Heart right ventricle (tissue), 16 donors: ENCODE data around the gene PDYN. TPM values are rescaled to one million over a fixed set of nuclear protein-coding genes. Genes with fewer than 3 reads are reported as not detected.

ENCODE experiments used
- ATAC-seq, 8 donors: fragments of 200-7000 bp; cut with Tn5 transposase; one replicate each; pipeline ENCODE4 v1.9.1; 2020; ENCODE audit warnings: mild to moderate bottlenecking in 8 of 8, moderate library complexity in 8 of 8, moderate number of reproducible peaks in 1 of 8
- DNase-seq, 2 donors: peaks; one replicate each; pipeline ENCODE4 v3.0.0-alpha.2; 2020
- H3K27ac ChIP-seq, 10 donors: fragments of 200-600 bp; sonication (generic) in 2 of 10; one replicate each; pipeline versions ENCODE4 v1.5.0 to v1.8.0; 2020 to 2022; ENCODE audit warnings: mild to moderate bottlenecking in 3 of 10
- H3K27me3 ChIP-seq, 7 donors: fragments of 200-600 bp; one replicate each; pipeline ENCODE4 v1.8.0; 2021 to 2022; ENCODE audit warnings: mild to moderate bottlenecking in 2 of 7
- H3K36me3 ChIP-seq, 9 donors: fragments of 200-600 bp; sonication (generic) in 1 of 9; one replicate each; pipeline versions ENCODE4 v1.5.0 to v1.8.0; 2020 to 2022; ENCODE audit warnings: mild to moderate bottlenecking in 2 of 9
- H3K4me1 ChIP-seq, 9 donors: fragments of 200-600 bp; sonication (generic) in 1 of 9; one replicate each; pipeline versions ENCODE4 v1.5.0 to v1.8.0; 2020 to 2022; ENCODE audit warnings: mild to moderate bottlenecking in 4 of 9
- H3K4me3 ChIP-seq, 10 donors: fragments of 200-600 bp; sonication (generic) in 2 of 10; one replicate each; pipeline versions ENCODE4 v1.5.0 to v1.8.0; 2020 to 2022; ENCODE audit warnings: mild to moderate bottlenecking in 7 of 10, moderate library complexity in 2 of 10
- H3K9me3 ChIP-seq, 11 donors: fragments of 200-600 bp in 10 of 11; sonication (generic) in 2 of 11; one replicate each; pipeline versions ENCODE4 v1.5.0 to v1.8.0; 2013 to 2022; ENCODE audit warnings: mild to moderate bottlenecking in 2 of 11, control low read depth in 1 of 11, moderate library complexity in 1 of 11
- CTCF ChIP-seq, 9 donors: fragments of 200-600 bp; sonication (generic) in 2 of 9; IDR thresholded peaks; one replicate each; pipeline versions ENCODE4 v1.5.0 to v1.8.0; 2021 to 2022; ENCODE audit warnings: antibody characterized with exemption in 9 of 9, mild to moderate bottlenecking in 5 of 9, moderate library complexity in 1 of 9
- WGBS, 2 donors: extraction: QIAGEN DNeasy Blood & Tissue Kit; methylation state at CpG; one replicate each; pipeline ENCODE4 v1.1.7; 2013; ENCODE audit warnings: inconsistent platforms in 1 of 2; 5-methylcytosine and 5-hydroxymethylcytosine counted together
- intact Hi-C, 10 donors: fragments of 100-400 bp; cut with DNase I; formaldehyde crosslinking; loops; one replicate each; pipeline versions ENCODE4 v1.11.1 to v1.14.2; 2022
- polyA plus RNA-seq, 2 donors: library from polyadenylated mRNA; stranded (reverse); fragments of 200-250 nt; gene quantifications; one replicate each; pipeline ENCODE4 v1.2.3, GENCODE V29; 2013
- total RNA-seq, 10 donors: library from RNA; stranded (reverse); fragmentation: NEBNext Ultra II Directional in 3 of 10; extraction: Animal tissue kit (Norgen Biotek cat#: 25700) in 3 of 10; gene quantifications; one replicate each; pipeline versions ENCODE4 v1.2.1 to v1.2.4, GENCODE V29; 2021 to 2023
- donor health status: Arrhythmogenic right ventricular cardiomyopathy.
- donor health status: ischemic (EF 13 %, LVEDD 7.1; RV severe dilation, severe dysfunction).
- donor health status: healthy with polysubstance abuse.
- donor health status: DM: no; HTN: yes; CAD: no.
- donor health status: DM: no; HTN: no; CAD: no.
- donor health status: ischemic (EF 25% LVEDD 6.9; RV normal size, moderate dysfunction).
- donor health status: ischemic (EF 25% LVEDD 5.7; RV mildly dilated, moderate dysfunction).
- donor health status: healthy.
- donor health status: DM: yes; HTN: yes; CAD: no.
- donor health status: Ischemic cardiomyopathy.
- donor health status: ischemic (EF 35%, LVEDD 5.7; RV mildly dilated, moderate dysfunction).
- donor health status: nonischemic (EF 11% LVEDD 7.7; RV severe dilation, severe dysfunction).
- donor health status: DM: yes; HTN: yes; CAD: no.
- donor health status: PGD.
- donor health status: ischemic (EF 29% LVEDD 5.4; RV normal size, mild dysfunction).
- donor health status: nonischemic (EF 23%, LVEDD 6.1; RV moderate dilation, normal function).

Gene PDYN
- total and polyA plus RNA-seq, 12 donors, result not detected

GRCh38 chr20:2032168-2032567 lies 38.3 kb upstream of the PDYN start:
- Histone ChIP-seq H3K4me3 (no peak overlapping the region), H3K27ac (no peak overlapping the region), H3K36me3 (no peaks in the 10 kb centered on the region), H3K27me3 (peaks cover 0 to 47% (median 31%) of the 10 kb centered on the region in 7 donors), H3K4me1 (no peaks in the 10 kb centered on the region), H3K9me3 (peaks cover 0 to 3% (median 0%) of the 10 kb centered on the region in 11 donors)
- TF ChIP-seq CTCF (IDR thresholded peaks at IDR 0.05), result no peak
- ATAC-seq, result no peak
- 22 to 23% methylated on average over 5 of the region's 5 CpGs for WGBS, 2 donors
- intact Hi-C loops, result loop anchor here in 1 of 10 donors (10.0 kb wide), 1 partner anchor 63 kb away; no protein-coding TSS in a partner anchor
- no peak for DNase-seq

GRCh38 chr20:2026514-2026913 lies 32.7 kb upstream of the PDYN start:
- ATAC-seq, result no peak
- intact Hi-C loops, result no loop called here
- H3K27me3 ChIP-seq, result peaks cover 0 to 49% (median 30%) of the 10 kb centered on the region in 7 donors

GRCh38 chr20:2026004-2026403 lies 32.1 kb upstream of the PDYN start:
- Histone ChIP-seq H3K4me1 (no peaks in the 10 kb centered on the region), H3K27ac (no peak overlapping the region), H3K4me3 (no peak overlapping the region), H3K9me3 (peaks cover 0 to 13% (median 0%) of the 10 kb centered on the region in 11 donors), H3K27me3 (peaks cover 0 to 43% (median 25%) of the 10 kb centered on the region in 7 donors), H3K36me3 (no peaks in the 10 kb centered on the region)
- 66 to 73% methylated on average over 9 of the region's 9 CpGs for WGBS, 2 donors
- no peak for TF ChIP-seq CTCF (IDR thresholded peaks at IDR 0.05)
- ATAC-seq, result no peak
- no peak for DNase-seq
- intact Hi-C loops, result no loop called here

More at GRCh38 chr20:2026514-2026913, 32.7 kb upstream of the PDYN start:
- H3K4me1 ChIP-seq, result no peaks in the 10 kb centered on the region
- WGBS, 2 donors, result 86 to 89% methylated on average over 4 of the region's 4 CpGs
- peaks cover 0 to 13% (median 0%) of the 10 kb centered on the region in 11 donors for H3K9me3 ChIP-seq
- no peaks in the 10 kb centered on the region for H3K36me3 ChIP-seq
- H3K4me3 ChIP-seq, result no peak overlapping the region
- TF ChIP-seq CTCF (IDR thresholded peaks at IDR 0.05), result no peak
- no peak overlapping the region for H3K27ac ChIP-seq
- DNase-seq, result no peak

GRCh38 chr20:2023151-2023550 lies 29.3 kb upstream of the PDYN start:
- Histone ChIP-seq H3K4me1 (no peaks in the 10 kb centered on the region), H3K27ac (no peak overlapping the region), H3K27me3 (peaks cover 0 to 37% (median 22%) of the 10 kb centered on the region in 7 donors), H3K9me3 (peaks cover 0 to 13% (median 0%) of the 10 kb centered on the region in 11 donors), H3K36me3 (no peaks in the 10 kb centered on the region), H3K4me3 (no peak overlapping the region)
- intact Hi-C loops, result no loop called here
- ATAC-seq (no peak), DNase-seq (no peak)
- 34% methylated on average over 4 of the region's 4 CpGs for WGBS, 2 donors
- no peak for TF ChIP-seq CTCF (IDR thresholded peaks at IDR 0.05)
